NCI-H1048 (cell line): ENCODE measurements around the gene UQCRC2.
"Not testable (repeated sequence)": the region's sequence is repeated elsewhere in the genome, so short reads cannot be mapped to it uniquely, and the experiment has no call there.

Source experiments
- DNase-seq: peaks from one replicate; lab custom pipeline; 2025; lab: John Stamatoyannopoulos, UW

UQCRC2 gene

GRCh38 chr16:21982108-21982507 lies 28.9 kb downstream of the UQCRC2 start:
- no peak for DNase-seq

- DNase-seq, result no peak
Observed at GRCh38 chr16:21984062-21984461, 30.9 kb downstream of the UQCRC2 start.

- no peak for DNase-seq
Observed at GRCh38 chr16:21985524-21985923, 32.4 kb downstream of the UQCRC2 start.

GRCh38 chr16:21986692-21987246 lies 33.6 kb downstream of the UQCRC2 start:
- DNase-seq, result no peak

GRCh38 chr16:21987498-21987897 lies 34.3 kb downstream of the UQCRC2 start:
- DNase-seq, result no peak

- DNase-seq, result no peak
Observed at GRCh38 chr16:21989133-21989532, 36.0 kb downstream of the UQCRC2 start.

- DNase-seq, result no peak
Observed at GRCh38 chr16:21989751-21990150, 36.6 kb downstream of the UQCRC2 start.

- no peak for DNase-seq
Observed at GRCh38 chr16:21990381-21990944, 37.3 kb downstream of the UQCRC2 start.

GRCh38 chr16:21991621-21992020 lies 38.5 kb downstream of the UQCRC2 start:
- no peak for DNase-seq

GRCh38 chr16:21994856-21995465 lies 41.8 kb downstream of the UQCRC2 start:
- DNase-seq, result no peak

- DNase-seq, result no peak
Observed at GRCh38 chr16:21996923-21997696, 43.9 kb downstream of the UQCRC2 start.

GRCh38 chr16:21997697-21998480 lies 44.7 kb downstream of the UQCRC2 start:
- DNase-seq, result no peak

GRCh38 chr16:22001591-22001990 lies 48.4 kb downstream of the UQCRC2 start:
- no peak for DNase-seq

GRCh38 chr16:22002047-22002446 lies 48.9 kb downstream of the UQCRC2 start:
- DNase-seq, result not testable (repeated sequence)

GRCh38 chr16:22003195-22003594 lies 50.0 kb downstream of the UQCRC2 start:
- no peak for DNase-seq

GRCh38 chr16:22004341-22004740 lies 51.2 kb downstream of the UQCRC2 start:
- no peak for DNase-seq

- no peak for DNase-seq
Observed at GRCh38 chr16:22005746-22006145, 52.6 kb downstream of the UQCRC2 start.

GRCh38 chr16:22006636-22007035 lies 53.5 kb downstream of the UQCRC2 start:
- no peak for DNase-seq

- DNase-seq, result no peak
Observed at GRCh38 chr16:22007159-22007508, 54.0 kb downstream of the UQCRC2 start.

- no peak for DNase-seq
Observed at GRCh38 chr16:22007509-22008214, 54.5 kb downstream of the UQCRC2 start, which contains the start of gene MOSMO. TSS of gene MOSMO (plus strand) at chr16:22008111. CDS start at chr16:22008302, 191 bp downstream.

GRCh38 chr16:22008215-22009059 lies 55.3 kb downstream of the UQCRC2 start:
- no peak for DNase-seq
